IMR-90 (cell line): ENCODE results near the gene WASF3. TPM values are rescaled to one million over a fixed set of nuclear protein-coding genes. Genes with fewer than 3 reads are reported as not detected.

Source experiments
- ATAC-seq: fragments of 200-7000 bp; cut with Tn5 transposase; 2 replicates; pipeline ENCODE4 v1.9.1; 2020; ENCODE audit warnings: low read depth, mild to moderate bottlenecking, moderate library complexity
- BruUV-seq: library from RNA; stranded (reverse); fragments of 400-500 nt; replicated peaks from 2 replicates; lab custom pipeline; 2021; lab: Mats Ljungman, UMichigan
- CTCF ChIA-PET: fragments of 300-600 bp; formaldehyde crosslinking; extraction: SDS; loops from one replicate; lab custom pipeline; 2021; ENCODE audit warnings: antibody characterized with exemption; lab: Yijun Ruan, JAX
- POLR2A ChIA-PET: fragments of 300-600 bp; sonication (Branson Sonifier 250); formaldehyde crosslinking; loops from one replicate; lab custom pipeline; 2022; ENCODE audit warnings: antibody characterized with exemption; ENCODE audit not compliant: unreplicated experiment; lab: Charles Lee
- DNase-seq: peaks from one replicate; pipeline ENCODE4 v3.0.0; 2013
- H2AFZ ChIP-seq: replicated peaks from 2 replicates; pipeline ENCODE3; 2013; ENCODE audit warnings: low read length, mild to moderate bottlenecking; ENCODE audit not compliant: poor library complexity
- H2AK5ac ChIP-seq: 2 replicates; pipeline ENCODE4 v1.6.1; 2013; ENCODE audit warnings: low read depth, low read length, inconsistent platforms
- H2AK9ac ChIP-seq: replicated peaks from 2 replicates; pipeline ENCODE3; 2013; ENCODE audit warnings: mild to moderate bottlenecking, low read depth, low read length, moderate library complexity; ENCODE audit not compliant: poor library complexity
- H2BK120ac ChIP-seq: 2 replicates; pipeline ENCODE4 v1.6.1; 2013; ENCODE audit warnings: low read depth, low read length, inconsistent platforms
- H2BK15ac ChIP-seq: 3 replicates; pipeline ENCODE4 v1.6.1; 2013; ENCODE audit warnings: low read depth, low read length, inconsistent platforms
- H2BK20ac ChIP-seq: 2 replicates; pipeline ENCODE4 v1.6.1; 2013; ENCODE audit warnings: low read depth, mild to moderate bottlenecking, inconsistent platforms, low read length, moderate library complexity
- H2BK5ac ChIP-seq: 2 replicates; pipeline ENCODE4 v1.6.1; 2013; ENCODE audit warnings: mild to moderate bottlenecking, low read depth, low read length, inconsistent platforms; ENCODE audit not compliant: poor library complexity, severe bottlenecking
- H3K14ac ChIP-seq: replicated peaks from 2 replicates; pipeline ENCODE4 v1.6.1; 2013; ENCODE audit warnings: low read depth, low read length, inconsistent platforms
- H3K18ac ChIP-seq: 2 replicates; pipeline ENCODE4 v1.6.1; 2013; ENCODE audit warnings: low read depth, low read length, control low read depth
- H3K23ac ChIP-seq: 2 replicates; pipeline ENCODE4 v1.6.1; 2013; ENCODE audit warnings: low read depth, low read length, inconsistent platforms
- H3K27ac ChIP-seq: 2 replicates; pipeline ENCODE4 v1.5.1; 2013; ENCODE audit warnings: mild to moderate bottlenecking, control low read depth, low read length; ENCODE audit not compliant: insufficient read depth
- H3K27me3 ChIP-seq: 2 replicates; pipeline ENCODE4 v1.6.1; 2013; ENCODE audit warnings: low read length; ENCODE audit not compliant: control insufficient read depth, insufficient read depth
- H3K36me3 ChIP-seq: 2 replicates; pipeline ENCODE4 v1.6.1; 2013; ENCODE audit warnings: low read length, mixed read lengths; ENCODE audit not compliant: control insufficient read depth, insufficient read depth
- H3K4ac ChIP-seq: 2 replicates; pipeline ENCODE4 v1.6.1; 2013; ENCODE audit warnings: low read depth, low read length, inconsistent platforms
- H3K4me1 ChIP-seq: 2 replicates; pipeline ENCODE4 v1.6.1; 2013; ENCODE audit warnings: low read length, mixed read lengths; ENCODE audit not compliant: control insufficient read depth, insufficient read depth
- H3K4me2 ChIP-seq: 2 replicates; pipeline ENCODE4 v1.6.1; 2013; ENCODE audit warnings: low read depth, mild to moderate bottlenecking, control low read depth, low read length, moderate library complexity
- H3K4me3 ChIP-seq: 2 replicates; pipeline ENCODE4 v1.5.1; 2013; ENCODE audit warnings: low read depth, mild to moderate bottlenecking, control low read depth, low read length, moderate library complexity; ENCODE audit not compliant: insufficient read depth
- H3K56ac ChIP-seq: 2 replicates; pipeline ENCODE4 v1.6.1; 2013; ENCODE audit warnings: low read length, inconsistent platforms; ENCODE audit not compliant: insufficient read depth; ENCODE audit errors: extremely low read depth
- H3K79me1 ChIP-seq, 2 experiments: 2 replicates each; pipeline ENCODE4 v1.6.1; 2013; ENCODE audit warnings: low read length in 2 of 2, inconsistent platforms in 1 of 2, low read depth in 1 of 2
- H3K9ac ChIP-seq: 2 replicates; pipeline ENCODE4 v1.6.1; 2013; ENCODE audit warnings: low read depth, low read length, control low read depth
- H3K9me1 ChIP-seq: 2 replicates; pipeline ENCODE4 v1.6.1; 2013; ENCODE audit warnings: low read length, inconsistent platforms; ENCODE audit not compliant: insufficient read depth
- H3K9me3 ChIP-seq: 2 replicates; pipeline ENCODE4 v1.6.1; 2013; ENCODE audit warnings: low read length; ENCODE audit not compliant: control insufficient read depth, insufficient read depth
- H4K20me1 ChIP-seq: 2 replicates; pipeline ENCODE4 v1.6.1; 2013; ENCODE audit warnings: low read length, inconsistent platforms; ENCODE audit not compliant: insufficient read depth
- H4K5ac ChIP-seq: 2 replicates; pipeline ENCODE4 v1.6.1; 2013; ENCODE audit warnings: mild to moderate bottlenecking, low read depth, low read length, control low read depth
- H4K8ac ChIP-seq, 2 experiments: 2 replicates each; pipeline ENCODE4 v1.6.1; 2013; ENCODE audit warnings: low read depth in 2 of 2, low read length in 2 of 2, control low read depth in 1 of 2, inconsistent platforms in 1 of 2
- H4K91ac ChIP-seq: 2 replicates; pipeline ENCODE4 v1.6.1; 2013; ENCODE audit warnings: low read depth, low read length, inconsistent platforms; ENCODE audit not compliant: insufficient read depth
- CHD1 ChIP-seq: IDR thresholded peaks from 2 replicates; pipeline ENCODE4 v1.6.1; 2012; ENCODE audit warnings: low read depth, low read length, improper control_type of control experiment
- FOS ChIP-seq: fragments of 150-350 bp; IDR thresholded peaks from 2 replicates; pipeline ENCODE4 v1.6.1; 2016; ENCODE audit warnings: low read depth, low read length
- MAFK ChIP-seq: IDR thresholded peaks from 2 replicates; pipeline ENCODE4 v1.6.1; 2012; ENCODE audit warnings: low read depth, low read length, improper control_type of control experiment
- NFE2L2 ChIP-seq: fragments of 150-350 bp; IDR thresholded peaks from 2 replicates; pipeline ENCODE4 v1.6.1; 2016; ENCODE audit warnings: low read depth, mild to moderate bottlenecking, low read length
- POLR2A ChIP-seq: IDR thresholded peaks from 2 replicates; pipeline ENCODE4 v1.6.1; 2012; ENCODE audit warnings: mild to moderate bottlenecking, low read depth, low read length
- RAD21 ChIP-seq: IDR thresholded peaks from 2 replicates; pipeline ENCODE4 v1.6.1; 2012; ENCODE audit warnings: low read length, improper control_type of control experiment
- RCOR1 ChIP-seq: IDR thresholded peaks from 2 replicates; pipeline ENCODE4 v1.6.1; 2012; ENCODE audit warnings: mild to moderate bottlenecking, low read length, improper control_type of control experiment; ENCODE audit not compliant: insufficient replicate concordance
- SMC3 ChIP-seq: fragments of 150-350 bp; IDR thresholded peaks from 2 replicates; pipeline ENCODE4 v1.6.1; 2016; ENCODE audit warnings: low read depth, mild to moderate bottlenecking, antibody characterized with exemption, low read length, moderate library complexity
- WGBS, 2 experiments: methylation state at CpG; one replicate each; pipeline versions ENCODE4 v1.1.5 to v1.1.7; 2013; ENCODE audit warnings: missing lambda C conversion rate in 2 of 2; ENCODE audit not compliant: insufficient read length in 1 of 2; ENCODE audit errors: extremely low coverage in 2 of 2; 5-methylcytosine and 5-hydroxymethylcytosine counted together
- dilution Hi-C: fragments of 300-500 bp; cut with HindIII; formaldehyde crosslinking; loops from one replicate; pipeline ENCODE4 v1.14.3; 2018; ENCODE audit warnings: low sequenced_read_pairs; ENCODE audit not compliant: unreplicated experiment
- in situ Hi-C: fragments of 300-500 bp; cut with MboI; formaldehyde crosslinking; loops from 3 replicates; pipeline ENCODE4 v1.14.3; 2019; ENCODE audit warnings: low sequenced_read_pairs, inconsistent platforms, mixed read lengths
- intact Hi-C: fragments of 100-400 bp; cut with micrococcal nuclease; formaldehyde crosslinking; loops from 2 replicates; pipeline ENCODE4 v1.10.0; 2022
- polyA plus RNA-seq, 3 experiments: library from polyadenylated mRNA; depleted of rRNA; stranded (reverse); fragments of >200 nt; gene quantifications; 2 replicates each; pipeline ENCODE4 v1.2.3, GENCODE V29; 2012; ENCODE audit warnings: low replicate concordance in 1 of 3
- total RNA-seq: library from RNA; depleted of rRNA; stranded (reverse); fragments of >200 nt; gene quantifications from 2 replicates; pipeline ENCODE4 v1.2.3, GENCODE V29; 2012

Gene WASF3
- total and polyA plus RNA-seq, 2 of the 4 experiments (the other 2 are of a cell fraction) = 4.3 to 11.4 TPM

- H3K23ac ChIP-seq = no peak overlapping the region
- no peak for TF ChIP-seq RAD21
- no peak for TF ChIP-seq CHD1
- no peak for TF ChIP-seq SMC3
- no peak for TF ChIP-seq POLR2A
- no peak for TF ChIP-seq RCOR1
- TF ChIP-seq MAFK = no peak
- no peak for TF ChIP-seq FOS
- no peak for TF ChIP-seq NFE2L2
- CTCF ChIA-PET = interaction anchor here (0.6 to 1.2 kb wide), 2 partner anchors 139 to 307 kb away, joined by 3 to 8 read pairs; no protein-coding TSS in a partner anchor
- WGBS, 2 experiments = no CpG with 5 or more reads among the region's 3 CpGs
- no peak overlapping the region for H2AK9ac ChIP-seq
- no peak overlapping the region for H4K8ac ChIP-seq
- intact Hi-C loops = no loop called here
- H3K4me1 ChIP-seq = no peaks in the 10 kb centered on the region
- POLR2A ChIA-PET = no interaction called here
- H3K4me3 ChIP-seq = no peak overlapping the region
- dilution Hi-C loops = no loop called here
- no peak overlapping the region for H3K18ac ChIP-seq
- DNase-seq = no peak
- H3K36me3 ChIP-seq = peaks cover 9% of the 10 kb centered on the region
- peaks cover 3% of the 10 kb centered on the region; the same call in 1 of the 2 replicates for H3K9me1 ChIP-seq
- no peak overlapping the region for H4K91ac ChIP-seq
- H3K79me1 ChIP-seq = peaks cover 7 to 11% of the 10 kb centered on the region in 2 experiments
- H2BK5ac ChIP-seq = no peak overlapping the region
- H4K5ac ChIP-seq = no peak overlapping the region
- no peak for ATAC-seq
- H3K4me2 ChIP-seq = no peak overlapping the region
- in situ Hi-C loops = no loop called here
- H3K56ac ChIP-seq = no peak overlapping the region
- no peak overlapping the region for H3K9ac ChIP-seq
- peaks cover 16% of the 10 kb centered on the region; the same call in 1 of the 2 replicates for H4K20me1 ChIP-seq
- BruUV-seq = no TSS peak
- H3K27me3 ChIP-seq = no peaks in the 10 kb centered on the region
- no peak overlapping the region for H2BK20ac ChIP-seq
- no peak overlapping the region for H3K4ac ChIP-seq
- no peak overlapping the region for H2BK15ac ChIP-seq
- H2AK5ac ChIP-seq = no peak overlapping the region
- H3K27ac ChIP-seq = no peak overlapping the region
- H2AFZ ChIP-seq = no peak overlapping the region
- H3K9me3 ChIP-seq = peaks cover 12% of the 10 kb centered on the region
- no peak overlapping the region for H3K14ac ChIP-seq
- H2BK120ac ChIP-seq = no peak overlapping the region
Measured at GRCh38 chr13:26623125-26623524, 65.6 kb downstream of the WASF3 start.
